OCI-LY1 (cell line): Measurements from ENCODE around the gene EI24.

Source experiments
- EZH2 ChIP-seq: fragments of 200-600 bp; sonication (generic), shearing (Covaris generic); IDR thresholded peaks from 2 replicates; pipeline ENCODE4 v1.8.0; 2017; ENCODE audit warnings: borderline replicate concordance, mixed run types, mild to moderate bottlenecking, antibody characterized with exemption, low read length, moderate library complexity, mixed read lengths
- TF ChIP-seq, protein P1 (sequence below): fragments of 200-600 bp; sonication (generic), shearing (Covaris generic); IDR thresholded peaks from 2 replicates; pipeline ENCODE4 v1.5.1; 2017; ENCODE audit warnings: mild to moderate bottlenecking, antibody characterized with exemption, low read length, moderate library complexity, mixed read lengths

DNA sequence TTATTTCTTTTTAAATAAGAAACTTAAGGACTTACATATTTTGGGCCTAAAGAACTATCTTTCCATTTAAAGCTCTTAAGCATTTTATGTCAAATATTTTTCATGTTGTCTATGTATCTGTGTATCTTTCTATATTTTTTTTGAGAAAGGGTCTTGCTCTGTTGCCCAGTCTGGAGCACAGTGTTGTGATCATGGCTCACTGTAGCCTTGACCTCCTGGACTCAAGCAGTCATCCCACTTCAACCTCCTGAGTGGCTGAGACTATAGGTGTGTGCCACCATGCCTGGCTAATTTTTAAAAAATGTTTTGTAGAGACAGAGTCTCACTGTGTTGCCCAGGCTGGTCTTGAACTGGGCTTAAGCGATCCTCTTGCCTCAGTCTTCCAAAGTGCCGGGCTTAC lies 31.4 kb downstream of the EI24 start:
- TF ChIP-seq, protein P1, sequence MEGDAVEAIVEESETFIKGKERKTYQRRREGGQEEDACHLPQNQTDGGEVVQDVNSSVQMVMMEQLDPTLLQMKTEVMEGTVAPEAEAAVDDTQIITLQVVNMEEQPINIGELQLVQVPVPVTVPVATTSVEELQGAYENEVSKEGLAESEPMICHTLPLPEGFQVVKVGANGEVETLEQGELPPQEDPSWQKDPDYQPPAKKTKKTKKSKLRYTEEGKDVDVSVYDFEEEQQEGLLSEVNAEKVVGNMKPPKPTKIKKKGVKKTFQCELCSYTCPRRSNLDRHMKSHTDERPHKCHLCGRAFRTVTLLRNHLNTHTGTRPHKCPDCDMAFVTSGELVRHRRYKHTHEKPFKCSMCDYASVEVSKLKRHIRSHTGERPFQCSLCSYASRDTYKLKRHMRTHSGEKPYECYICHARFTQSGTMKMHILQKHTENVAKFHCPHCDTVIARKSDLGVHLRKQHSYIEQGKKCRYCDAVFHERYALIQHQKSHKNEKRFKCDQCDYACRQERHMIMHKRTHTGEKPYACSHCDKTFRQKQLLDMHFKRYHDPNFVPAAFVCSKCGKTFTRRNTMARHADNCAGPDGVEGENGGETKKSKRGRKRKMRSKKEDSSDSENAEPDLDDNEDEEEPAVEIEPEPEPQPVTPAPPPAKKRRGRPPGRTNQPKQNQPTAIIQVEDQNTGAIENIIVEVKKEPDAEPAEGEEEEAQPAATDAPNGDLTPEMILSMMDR, result no peak
- TF ChIP-seq EZH2, result no peak
